Panc1 (cell line): ENCODE results near the gene C1QL1. TPM values are rescaled to one million over a fixed set of nuclear protein-coding genes. Genes with fewer than 3 reads are reported as not detected.

Experiments
- ATAC-seq: fragments of 200-7000 bp; cut with Tn5 transposase; 2 replicates; pipeline ENCODE4 v1.9.1; 2020; ENCODE audit warnings: mild to moderate bottlenecking, moderate library complexity
- BruUV-seq: library from RNA; stranded (reverse); fragments of 400-500 nt; replicated peaks from 2 replicates; lab custom pipeline; 2021; lab: Mats Ljungman, UMichigan
- CTCF ChIA-PET: fragments of 300-600 bp; sonication (Branson Sonifier 250); formaldehyde crosslinking; loops from one replicate; lab custom pipeline; 2022; ENCODE audit warnings: antibody characterized with exemption; lab: Charles Lee
- POLR2A ChIA-PET: fragments of 300-600 bp; sonication (Branson Sonifier 250); formaldehyde crosslinking; loops from one replicate; lab custom pipeline; 2022; ENCODE audit warnings: antibody characterized with exemption; lab: Charles Lee
- DNase-seq: peaks from one replicate; pipeline ENCODE4 v3.0.0-alpha.2; 2010; ENCODE audit warnings: low read depth, low spot score
- H3K27ac ChIP-seq: 2 replicates; pipeline ENCODE4 v1.5.1; 2011; ENCODE audit warnings: mild to moderate bottlenecking, low read length, inconsistent platforms
- H3K27me3 ChIP-seq: fragments of 200-500 bp; sonication (Bioruptor generic); 2 replicates; pipeline ENCODE4 v1.6.0; 2014; ENCODE audit warnings: low read length, inconsistent platforms; ENCODE audit not compliant: control insufficient read depth, insufficient read depth
- H3K36me3 ChIP-seq: fragments of 200-500 bp; sonication (Bioruptor generic); 2 replicates; pipeline ENCODE4 v1.5.1; 2014; ENCODE audit warnings: inconsistent platforms, mild to moderate bottlenecking, low read length, moderate library complexity; ENCODE audit not compliant: control insufficient read depth, insufficient read depth
- H3K4me1 ChIP-seq: 2 replicates; pipeline ENCODE4 v1.5.1; 2011; ENCODE audit warnings: inconsistent platforms, mild to moderate bottlenecking, low read length, moderate library complexity; ENCODE audit not compliant: control insufficient read depth, insufficient read depth
- H3K4me3 ChIP-seq, 2 experiments: 2 replicates each; pipeline ENCODE4 v1.5.1; 2011 to 2012; ENCODE audit warnings: low read depth in 2 of 2, low read length in 2 of 2, mild to moderate bottlenecking in 2 of 2, inconsistent platforms in 1 of 2, moderate library complexity in 1 of 2
- H3K9me3 ChIP-seq: fragments of 200-500 bp; sonication (Bioruptor generic); 2 replicates; pipeline ENCODE4 v1.5.1; 2014; ENCODE audit warnings: low read depth, mild to moderate bottlenecking, inconsistent platforms, low read length, moderate library complexity; ENCODE audit not compliant: control insufficient read depth, insufficient read depth
- CTCF ChIP-seq: fragments of 450-650 bp; IDR thresholded peaks from 2 replicates; pipeline ENCODE4 v1.5.1; 2017; ENCODE audit warnings: mild to moderate bottlenecking
- POLR2AphosphoS5 ChIP-seq: IDR thresholded peaks from 2 replicates; pipeline ENCODE4 v1.6.1; 2012; ENCODE audit warnings: mild to moderate bottlenecking, low read depth, low read length, moderate library complexity
- REST ChIP-seq, 2 experiments: IDR thresholded peaks; 2 replicates each; pipeline ENCODE4 v1.6.1; 2011 to 2012; ENCODE audit warnings: low read depth in 2 of 2, control low read depth in 1 of 2, low read length in 1 of 2, mild to moderate bottlenecking in 1 of 2, moderate library complexity in 1 of 2; ENCODE audit not compliant: insufficient read depth in 1 of 2
- SIN3A ChIP-seq: IDR thresholded peaks from 2 replicates; pipeline ENCODE4 v1.6.1; 2012; ENCODE audit warnings: low read depth, mild to moderate bottlenecking, low read length, moderate library complexity, borderline replicate concordance; ENCODE audit not compliant: insufficient read depth
- TCF7L2 ChIP-seq: IDR thresholded peaks from 2 replicates; pipeline ENCODE4 v1.6.1; 2011; ENCODE audit warnings: mild to moderate bottlenecking, low read depth, low read length, inconsistent platforms
- in situ Hi-C: cut with HindIII; loops from 2 replicates; pipeline ENCODE4 v1.10.0; 2016; ENCODE audit warnings: low sequenced_read_pairs, low pct_unique_long_range_greater_than_20kb
- intact Hi-C: fragments of 100-400 bp; cut with micrococcal nuclease; formaldehyde crosslinking; loops from one replicate; pipeline ENCODE4 v1.10.0; 2022; ENCODE audit not compliant: unreplicated experiment
- total RNA-seq: library from RNA; stranded (reverse); gene quantifications from one replicate; pipeline ENCODE4 v1.2.1, GENCODE V29; 2021; ENCODE audit not compliant: unreplicated experiment

C1QL1 gene
- total RNA-seq, 1 experiment from 2014 or later = 9.5 TPM

- in situ Hi-C loops = no loop called here
- TF ChIP-seq POLR2AphosphoS5 = no peak
- no peak for TF ChIP-seq SIN3A
- TF ChIP-seq CTCF = no peak
- TF ChIP-seq REST (IDR thresholded peaks at IDR 0.05; ENCODE audit: insufficient read depth in 1 of 2, low read depth in 2 of 2, low read length in 1 of 2) = no peak
- no peak for TF ChIP-seq TCF7L2
Measured at GRCh38 chr17:44995436-44996001, 27.4 kb upstream of the C1QL1 start.

GRCh38 chr17:44992242-44992939 lies 24.3 kb upstream of the C1QL1 start:
- DNase-seq (no peak), ATAC-seq (no peak)
- ChIA-PET POLR2A (no interaction called here), CTCF (no interaction called here)
- Histone ChIP-seq H3K36me3 (no peaks in the 10 kb centered on the region), H3K4me1 (no peaks in the 10 kb centered on the region), H3K4me3 (no peak overlapping the region), H3K27ac (no peak overlapping the region), H3K27me3 (no peaks in the 10 kb centered on the region), H3K9me3 (no peaks in the 10 kb centered on the region)
- no TSS peak for BruUV-seq
- intact Hi-C loops = no loop called here
- TF ChIP-seq CTCF = no peak
- TF ChIP-seq POLR2AphosphoS5 = no peak
- TF ChIP-seq REST (IDR thresholded peaks at IDR 0.05; ENCODE audit: insufficient read depth in 1 of 2, low read depth in 2 of 2, low read length in 1 of 2) = no peak
- no peak for TF ChIP-seq SIN3A
- TF ChIP-seq TCF7L2 = no peak
- in situ Hi-C loops = no loop called here

More at GRCh38 chr17:44995436-44996001, 27.4 kb upstream of the C1QL1 start:
- Histone ChIP-seq H3K4me3 (no peak overlapping the region), H3K27me3 (no peaks in the 10 kb centered on the region), H3K27ac (no peak overlapping the region), H3K4me1 (no peaks in the 10 kb centered on the region), H3K9me3 (peaks cover 3% of the 10 kb centered on the region; the same call in 1 of the 2 replicates), H3K36me3 (no peaks in the 10 kb centered on the region)
- BruUV-seq = no TSS peak
- DNase-seq = no peak
- POLR2A ChIA-PET = no interaction called here
- CTCF ChIA-PET = no interaction called here
- intact Hi-C loops = no loop called here
- ATAC-seq = no peak
